Fibroblast of the conjunctiva (primary cell): Measurements from ENCODE around the gene PLD4.

Source experiments
- DNase-seq: peaks from one replicate; pipeline ENCODE4 v3.0.0-alpha.2; 2010; ENCODE audit warnings: low read depth

Gene PLD4

GRCh38 chr14:104928391-104929133 lies 3.9 kb downstream of the PLD4 start:
- no peak for DNase-seq

DNA sequence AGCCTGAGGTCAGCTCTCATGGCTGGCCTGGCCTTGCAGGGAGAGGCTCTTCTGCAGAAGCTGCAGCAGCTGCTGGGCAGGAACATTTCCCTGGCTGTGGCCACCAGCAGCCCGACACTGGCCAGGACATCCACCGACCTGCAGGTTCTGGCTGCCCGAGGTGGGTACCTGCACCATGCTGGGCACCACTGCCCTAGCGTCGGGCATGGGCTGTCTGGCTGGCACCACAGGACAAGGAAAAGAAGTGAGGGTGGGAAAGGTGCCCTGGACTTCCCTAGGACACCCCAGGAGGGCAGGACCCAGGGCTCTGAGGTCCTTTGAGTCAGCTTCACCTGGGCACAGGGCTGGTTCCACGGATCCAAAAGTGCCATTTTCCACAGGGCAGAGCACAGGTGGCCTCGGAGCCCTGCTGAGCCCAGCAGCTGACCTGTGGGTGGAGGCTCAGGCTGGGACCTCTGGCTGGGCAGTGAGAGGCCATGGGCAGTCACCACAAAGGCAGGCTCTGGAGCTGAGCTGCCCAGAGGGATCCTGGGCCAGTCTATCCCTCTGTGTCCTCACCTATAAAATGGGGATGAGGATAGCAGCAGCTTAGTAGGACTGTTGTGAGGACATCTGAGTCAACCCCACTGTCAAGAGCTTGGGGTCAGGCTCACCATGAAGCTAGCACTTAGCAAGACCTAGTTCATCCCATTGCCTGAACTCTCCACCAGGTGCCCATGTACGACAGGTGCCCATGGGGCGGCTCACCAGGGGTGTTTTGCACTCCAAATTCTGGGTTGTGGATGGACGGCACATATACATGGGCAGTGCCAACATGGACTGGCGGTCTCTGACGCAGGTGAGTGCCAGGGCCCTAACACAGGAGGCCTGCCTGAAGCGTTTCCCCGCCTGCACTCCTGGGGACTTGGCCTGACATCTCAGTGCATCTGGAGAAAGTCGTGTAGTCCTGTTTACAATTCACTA lies 4.9 kb downstream of the PLD4 start:
- no peak for DNase-seq

DNA sequence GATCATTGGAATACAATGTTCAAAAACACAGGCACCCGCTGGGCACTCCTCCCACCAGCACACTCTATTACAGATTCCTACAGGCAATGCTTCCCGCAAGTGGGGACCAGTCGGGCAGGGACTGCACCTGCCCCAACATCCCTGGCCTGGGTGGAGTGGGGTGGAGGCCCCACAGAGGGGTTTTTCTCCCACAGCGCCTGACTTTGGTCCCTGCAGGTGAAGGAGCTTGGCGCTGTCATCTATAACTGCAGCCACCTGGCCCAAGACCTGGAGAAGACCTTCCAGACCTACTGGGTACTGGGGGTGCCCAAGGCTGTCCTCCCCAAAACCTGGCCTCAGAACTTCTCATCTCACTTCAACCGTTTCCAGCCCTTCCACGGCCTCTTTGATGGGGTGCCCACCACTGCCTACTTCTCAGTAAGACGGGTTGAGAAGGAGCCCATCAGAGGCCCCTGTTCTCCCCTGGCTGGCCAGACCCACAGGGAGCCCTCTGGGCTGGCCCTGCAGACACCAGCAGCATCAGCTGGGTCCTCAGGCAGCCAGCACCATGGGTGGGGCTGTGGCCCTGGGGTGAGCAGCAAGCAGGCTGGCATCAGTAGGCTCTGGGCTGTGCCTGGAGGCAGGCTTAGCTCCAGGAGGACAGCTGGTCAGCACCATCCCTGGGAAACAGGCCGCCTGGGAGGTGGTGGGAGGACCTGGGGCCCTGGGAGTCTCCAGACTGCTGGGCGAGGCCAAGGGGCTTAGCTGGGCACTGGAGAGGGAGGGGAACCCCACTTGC lies 6.0 kb downstream of the PLD4 start:
- no peak for DNase-seq

GRCh38 chr14:104931304-104931770 lies 6.7 kb downstream of the PLD4 start:
- DNase-seq = no peak

- no peak for DNase-seq
Measured at GRCh38 chr14:104931771-104932675, 7.3 kb downstream of the PLD4 start.

- peak; percentile 69 for DNase-seq
Measured at GRCh38 chr14:104932676-104933631, 8.3 kb downstream of the PLD4 start.

DNA sequence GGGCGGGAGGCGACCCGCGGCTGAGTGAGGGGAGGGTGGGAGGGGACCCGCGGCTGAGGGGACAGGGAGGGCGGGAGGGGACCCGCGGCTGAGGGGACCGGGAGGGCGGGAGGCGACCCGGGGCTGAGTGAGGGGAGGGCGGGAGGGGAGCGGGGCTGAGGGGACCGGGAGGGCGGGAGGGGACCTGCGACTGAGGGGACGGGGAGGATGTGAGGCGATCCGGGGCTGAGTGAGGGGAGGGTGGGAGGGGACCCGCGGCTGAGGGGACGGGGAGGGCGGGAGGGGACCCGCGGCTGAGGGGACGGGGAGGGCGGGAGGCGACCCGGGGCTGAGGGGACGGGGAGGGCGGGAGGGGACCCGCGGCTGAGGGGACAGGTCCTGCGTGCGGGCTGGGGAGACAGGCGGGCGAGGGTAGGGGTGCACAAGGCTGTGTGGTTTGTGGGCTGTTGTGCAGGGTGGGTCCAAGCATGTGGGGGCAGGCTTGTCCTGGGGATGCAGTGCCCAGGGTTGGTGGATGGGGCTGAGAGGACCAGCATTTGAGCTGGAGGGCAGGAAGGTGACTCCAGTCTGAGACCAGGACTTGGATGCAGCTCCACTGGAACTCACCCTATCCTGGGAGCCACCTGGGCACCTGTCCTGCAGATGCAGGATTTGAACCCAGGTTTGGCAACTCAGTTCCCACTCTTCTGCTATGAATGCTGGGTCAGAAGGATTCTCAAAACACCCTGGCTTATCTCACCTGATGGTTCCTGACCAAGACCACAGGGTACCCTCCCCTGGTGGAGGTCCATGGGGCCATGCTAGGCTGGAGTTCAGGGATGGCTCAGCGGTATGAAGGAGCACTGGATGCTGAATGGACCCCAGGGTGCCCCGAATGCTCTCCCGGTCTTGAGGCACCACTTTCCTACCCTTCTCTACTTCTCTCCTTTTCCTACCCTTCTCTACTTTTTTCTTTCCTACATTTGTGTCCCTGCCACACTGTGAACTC lies 9.4 kb downstream of the PLD4 start:
- DNase-seq = no peak

DNA sequence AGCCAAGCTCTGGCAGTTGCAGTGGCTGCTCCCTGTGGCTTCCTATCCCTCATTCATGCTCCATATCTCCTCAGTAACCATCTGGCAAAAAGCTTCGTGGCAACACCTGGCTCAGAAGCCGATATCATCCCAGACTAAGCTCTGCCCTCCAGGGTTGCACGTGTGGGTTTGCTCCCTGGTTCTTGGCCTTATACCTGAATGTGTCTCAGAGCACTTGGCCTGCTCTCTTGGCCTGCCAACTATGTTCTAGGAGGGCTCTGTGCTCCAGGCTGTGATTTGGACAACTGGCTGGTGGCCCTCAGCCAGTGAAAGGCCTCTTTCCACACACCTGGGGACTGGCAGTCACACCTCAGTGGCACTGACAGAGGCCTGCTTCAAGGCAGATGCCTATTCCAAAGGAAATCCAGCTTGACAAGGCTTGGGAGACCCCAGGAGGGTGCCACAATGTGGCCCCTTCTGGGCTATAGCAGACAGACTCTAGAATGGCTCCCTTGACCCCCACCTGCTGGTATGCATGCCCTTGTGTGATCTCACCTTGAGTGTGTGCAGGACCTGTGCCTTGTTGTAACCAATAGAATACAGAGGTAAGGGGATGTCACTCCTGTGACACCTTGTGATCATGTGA lies 10.5 kb downstream of the PLD4 start:
- DNase-seq = no peak

DNA sequence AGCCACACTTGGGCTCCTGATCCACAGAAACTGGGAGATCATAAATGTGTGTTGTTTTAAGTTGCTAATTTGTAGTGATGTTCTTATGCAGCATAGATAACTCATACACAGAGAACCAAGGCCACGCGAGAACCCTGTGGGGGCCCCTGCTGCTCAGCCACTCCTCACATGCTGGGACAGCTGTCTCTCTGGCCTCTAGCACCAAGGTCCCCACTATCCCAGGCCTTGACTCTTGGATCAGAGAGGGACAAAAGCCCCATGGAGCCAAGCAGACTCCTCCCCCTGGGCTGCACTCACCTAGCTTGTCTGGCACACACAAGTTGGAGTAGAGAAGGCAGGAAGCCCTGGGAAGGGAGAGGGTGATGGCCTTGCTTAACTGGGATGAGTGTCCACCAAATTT lies 11.3 kb downstream of the PLD4 start:
- DNase-seq = no peak

DNA sequence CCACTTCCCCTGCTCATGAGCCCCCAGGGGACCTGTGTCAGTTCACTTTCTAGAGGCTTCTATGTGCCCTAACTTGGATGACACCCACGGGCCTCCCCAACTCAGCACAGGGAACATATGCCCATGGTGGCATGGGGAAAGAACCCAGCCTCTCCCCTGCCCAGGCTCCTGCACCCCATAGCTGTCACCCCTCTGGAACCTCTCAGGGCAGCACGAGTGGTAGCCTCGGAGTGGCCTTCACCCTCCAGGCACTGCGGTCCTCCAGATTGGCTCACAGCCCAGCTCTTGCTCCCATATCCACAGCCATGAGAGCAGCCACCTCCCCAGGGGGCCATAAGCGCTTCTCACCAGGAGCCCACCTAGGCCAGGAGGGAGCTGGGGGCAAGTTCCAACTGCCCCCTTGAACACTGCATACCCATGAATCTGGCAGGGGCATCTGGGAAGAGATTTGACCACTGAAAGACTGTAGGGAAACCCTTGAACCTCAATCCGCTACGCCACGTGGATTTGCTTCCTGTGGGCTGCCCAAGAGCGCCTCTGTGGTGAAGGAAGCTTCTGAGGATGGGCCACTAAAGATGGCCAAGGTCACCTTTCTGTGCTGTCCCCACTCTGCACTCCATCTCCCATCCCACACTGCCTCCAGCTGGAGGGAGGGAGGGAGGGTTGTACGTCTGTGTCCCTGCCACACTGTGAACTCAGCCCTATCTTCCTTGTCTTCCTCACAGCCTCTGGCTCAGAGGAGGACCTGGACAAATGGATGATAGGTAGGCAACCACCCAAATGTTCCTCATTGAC lies 11.9 kb downstream of the PLD4 start:
- DNase-seq = no peak

DNA sequence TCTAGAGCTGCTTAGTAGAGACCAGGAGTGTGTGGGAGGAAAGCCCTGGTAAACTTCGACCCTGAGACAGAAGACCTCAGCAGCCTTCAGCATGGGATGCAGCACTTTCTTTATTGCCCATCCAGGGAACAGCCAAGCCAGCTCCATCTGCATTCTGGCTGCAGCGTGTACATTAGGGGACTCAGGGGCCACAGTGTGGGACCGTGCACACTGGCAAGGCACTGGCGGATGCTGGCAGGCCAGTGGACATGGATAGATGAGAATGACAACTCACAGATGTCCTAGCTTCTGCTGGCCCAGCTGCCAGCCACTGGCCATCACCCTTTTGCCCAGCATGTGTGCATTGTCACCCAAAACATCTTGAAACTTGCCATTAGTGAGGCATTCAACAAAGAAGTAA lies 12.5 kb downstream of the PLD4 start:
- no peak for DNase-seq

GRCh38 chr14:104937694-104938365 lies 13.2 kb downstream of the PLD4 start:
- DNase-seq = no peak

DNA sequence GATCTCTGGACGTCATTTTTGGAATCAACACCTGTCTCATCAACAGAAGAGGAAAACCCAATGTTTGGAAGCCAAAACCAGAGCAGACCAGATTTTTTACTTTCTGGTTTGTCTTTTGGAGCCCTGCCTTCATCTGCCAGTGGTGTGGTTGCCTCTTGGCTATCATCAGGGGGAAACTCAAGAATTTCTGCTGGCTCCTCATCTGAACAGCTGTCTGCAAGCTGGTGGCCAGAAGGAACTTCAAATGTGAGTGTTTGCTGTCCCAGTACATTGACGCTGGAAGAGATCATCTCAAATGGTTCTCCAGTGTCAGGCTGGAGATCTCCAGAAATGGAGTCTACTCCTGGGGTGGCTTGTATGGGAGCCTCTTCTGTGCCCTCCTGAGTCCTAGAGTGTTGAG lies 13.8 kb downstream of the PLD4 start:
- DNase-seq = no peak

DNA sequence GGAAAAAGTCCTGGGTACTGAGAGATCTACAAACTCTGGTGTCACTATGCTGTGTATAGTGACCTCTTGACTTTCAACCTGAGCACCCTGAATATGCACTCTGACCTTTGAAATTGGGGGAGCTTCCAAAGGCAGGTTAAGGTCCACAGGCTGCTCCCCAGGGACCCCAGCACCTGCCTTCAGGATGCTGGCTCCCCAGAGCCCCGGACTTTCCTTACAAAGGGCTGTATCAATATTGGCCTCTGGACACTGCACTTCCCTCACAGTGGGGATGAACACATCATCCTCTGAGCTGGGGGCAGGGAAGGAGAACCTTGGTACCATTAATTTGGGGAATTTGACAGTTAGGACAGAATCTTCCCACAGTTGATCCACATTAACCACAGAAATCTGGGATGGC lies 14.3 kb downstream of the PLD4 start:
- no peak for DNase-seq

DNA sequence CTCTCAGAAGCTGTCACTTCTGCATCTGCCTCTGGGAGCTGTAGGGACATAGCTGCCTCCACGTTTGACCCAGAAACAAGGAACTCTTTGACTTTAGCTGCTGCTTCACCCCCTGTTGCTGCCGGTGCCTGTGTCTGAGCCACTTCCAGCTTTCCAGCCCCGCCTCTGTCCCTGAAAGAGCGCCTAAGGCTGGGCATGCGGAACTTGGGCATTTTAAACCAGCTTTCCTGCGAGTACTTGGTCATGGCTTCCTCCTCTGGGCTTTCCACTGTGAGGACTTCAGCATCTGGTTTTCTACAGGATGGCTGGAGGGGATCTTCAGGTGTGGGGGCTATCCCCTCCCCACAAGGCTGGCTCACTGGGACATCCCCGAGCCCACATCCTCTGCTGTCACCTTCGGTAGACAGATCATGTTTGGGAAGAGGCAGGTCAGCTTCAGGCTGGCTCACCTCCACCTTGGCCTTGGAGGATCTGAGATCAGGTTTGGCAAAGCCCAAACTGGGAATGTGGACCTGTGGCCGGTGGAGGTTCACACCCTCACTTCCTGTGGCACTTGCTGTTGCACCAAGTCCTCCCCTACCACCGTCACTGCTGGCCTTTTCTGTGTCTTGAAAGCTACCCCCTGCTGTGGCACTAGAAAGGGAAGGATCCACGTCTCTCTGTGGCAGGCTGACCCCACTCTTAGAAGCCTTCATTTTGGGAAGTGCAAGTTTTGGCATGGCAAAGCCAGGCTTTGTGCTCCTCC lies 15.2 kb downstream of the PLD4 start:
- no peak for DNase-seq

- no peak for DNase-seq
Measured at GRCh38 chr14:104940526-104941150, 16.0 kb downstream of the PLD4 start.
